ENCODE measurements around the gene GLRA2.

DNA sequence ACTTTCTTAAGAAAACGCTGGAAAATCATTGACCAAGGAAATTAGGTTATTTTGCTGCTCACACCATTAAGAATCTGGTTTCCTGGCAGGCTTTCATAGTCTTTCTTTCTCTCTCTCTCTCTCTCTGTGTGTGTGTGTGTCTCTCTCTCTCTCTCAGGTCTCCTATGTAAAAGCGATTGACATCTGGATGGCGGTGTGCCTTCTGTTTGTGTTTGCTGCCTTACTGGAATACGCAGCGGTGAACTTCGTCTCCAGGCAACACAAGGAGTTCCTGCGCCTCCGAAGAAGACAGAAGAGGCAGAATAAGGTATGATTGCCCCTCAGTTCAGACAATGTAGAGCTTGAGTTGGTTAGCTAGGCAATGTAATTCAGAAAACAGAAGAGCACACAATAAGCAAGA is 161.2 kb downstream of the GLRA2 start:
- no peak for TF ChIP-seq GATA3 (IDR thresholded peaks at IDR 0.05; ENCODE audit: low read depth, low read length)
- TF ChIP-seq GATA2 (IDR thresholded peaks at IDR 0.05; ENCODE audit: low read depth, low read length): no peak
